Tibial nerve (tissue), 4 donors: ENCODE data around the gene STX7. TPM values are rescaled to one million over a fixed set of nuclear protein-coding genes. Genes with fewer than 3 reads are reported as not detected.

Source experiments
- DNase-seq, 2 donors: peaks; one replicate each; pipeline ENCODE4 v3.0.0-alpha.2; 2019; ENCODE audit warnings: low spot score in 2 of 2
- H3K27ac ChIP-seq, 4 donors: fragments of 200-600 bp; sonication (generic) in 3 of 4; one replicate each; pipeline ENCODE4 v1.5.1; 2017 to 2019; ENCODE audit warnings: mild to moderate bottlenecking in 1 of 4
- H3K27me3 ChIP-seq, 2 donors: fragments of 200-600 bp; sonication (generic) in 1 of 2; one replicate each; pipeline versions ENCODE4 v1.5.1 to v1.6.0; 2017 to 2019
- H3K36me3 ChIP-seq, 3 donors: fragments of 200-600 bp; sonication (generic); one replicate each; pipeline ENCODE4 v1.5.1; 2018 to 2019
- H3K4me1 ChIP-seq, 4 donors: fragments of 200-600 bp; sonication (generic) in 3 of 4; one replicate each; pipeline ENCODE4 v1.5.1; 2017 to 2019
- H3K4me3 ChIP-seq, 4 donors: fragments of 200-600 bp; sonication (generic) in 3 of 4; one replicate each; pipeline ENCODE4 v1.5.1; 2017 to 2019; ENCODE audit warnings: mild to moderate bottlenecking in 1 of 4, moderate library complexity in 1 of 4
- H3K9me3 ChIP-seq, 4 donors: fragments of 200-600 bp; sonication (generic) in 3 of 4; one replicate each; pipeline ENCODE4 v1.5.1; 2017 to 2019
- EP300 ChIP-seq, 2 donors: sonication (generic); formaldehyde crosslinking; IDR thresholded peaks; one replicate each; pipeline ENCODE4 v1.6.1; 2017; ENCODE audit warnings: antibody characterized with exemption in 2 of 2, mild to moderate bottlenecking in 1 of 2
- POLR2A ChIP-seq, 2 donors: fragments of 450-650 bp; IDR thresholded peaks; one replicate each; pipeline ENCODE4 v1.6.1; 2017; ENCODE audit warnings: antibody characterized with exemption in 2 of 2, mild to moderate bottlenecking in 2 of 2, moderate library complexity in 2 of 2
- WGBS, 2 donors: methylation state at CpG; one replicate each; pipeline ENCODE4 v1.1.5; 2018; 5-methylcytosine and 5-hydroxymethylcytosine counted together
- total RNA-seq, 4 donors: library from RNA; depleted of rRNA; stranded (reverse); fragments of >200 nt; gene quantifications; one replicate each; pipeline ENCODE4 v1.1.0, GENCODE V29; 2016
- TF ChIP-seq, protein P1 (sequence below), 5 experiments: fragments of 200-600 bp in 3 of 5; fragments of 450-650 bp in 2 of 5; sonication (generic) in 3 of 5; IDR thresholded peaks; one replicate each; pipeline ENCODE4 v1.5.1; 2016 to 2019; ENCODE audit warnings: antibody characterized with exemption in 5 of 5, mild to moderate bottlenecking in 3 of 5, moderate library complexity in 2 of 5

Gene STX7
- total RNA-seq, 4 donors from 2014 or later = 53.4 to 92.0 (median 65.6) TPM

DNA sequence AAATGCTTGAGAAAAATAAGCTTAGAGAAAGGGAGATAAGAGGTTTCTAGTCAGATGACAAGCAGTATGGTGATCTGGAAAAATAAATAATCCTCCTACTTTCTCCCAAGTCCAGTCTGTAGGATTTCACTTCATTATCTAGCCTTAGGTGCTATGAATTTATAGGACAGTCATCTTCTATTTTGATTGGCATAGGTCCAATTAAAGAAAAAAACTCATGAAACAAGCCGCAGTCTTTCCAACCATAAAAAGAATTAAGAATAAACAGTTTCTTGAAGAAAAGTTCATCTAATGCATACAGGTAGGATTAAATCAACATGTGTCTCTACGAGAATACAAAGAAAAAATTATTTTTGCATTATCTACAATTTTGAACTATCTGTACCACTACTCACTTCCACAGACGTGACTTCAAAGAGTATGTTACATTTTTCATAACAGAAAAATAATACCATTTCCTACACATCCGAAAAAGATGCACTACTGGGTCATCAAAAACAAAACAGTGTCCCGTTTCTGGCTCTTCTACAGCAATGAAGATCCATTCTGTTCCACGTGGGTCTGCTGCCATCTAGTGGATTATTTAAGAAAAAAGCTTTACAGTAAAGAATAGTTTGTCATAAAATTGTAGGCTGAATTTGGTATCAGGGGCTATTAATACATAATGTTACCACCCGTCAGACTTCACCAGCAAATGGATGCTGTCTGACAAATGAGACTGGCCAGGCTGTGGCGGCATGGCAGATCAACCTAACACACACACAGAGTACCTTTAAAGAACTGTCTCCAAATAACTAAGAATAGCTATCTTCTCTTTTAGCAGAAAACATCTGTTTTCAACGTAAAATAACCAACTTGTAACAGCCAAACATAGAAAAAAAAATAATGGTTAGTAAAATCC lies 28.9 kb downstream of the STX7 start:
- Histone ChIP-seq H3K36me3 (peaks cover 0 to 11% (median 0%) of the 10 kb centered on the region in 3 donors), H3K27ac (no peak overlapping the region), H3K4me3 (no peak overlapping the region), H3K27me3 (no peaks in the 10 kb centered on the region), H3K9me3 (no peaks in the 10 kb centered on the region), H3K4me1 (peaks cover 0 to 54% (median 5%) of the 10 kb centered on the region in 4 donors)
- TF ChIP-seq, protein P1, sequence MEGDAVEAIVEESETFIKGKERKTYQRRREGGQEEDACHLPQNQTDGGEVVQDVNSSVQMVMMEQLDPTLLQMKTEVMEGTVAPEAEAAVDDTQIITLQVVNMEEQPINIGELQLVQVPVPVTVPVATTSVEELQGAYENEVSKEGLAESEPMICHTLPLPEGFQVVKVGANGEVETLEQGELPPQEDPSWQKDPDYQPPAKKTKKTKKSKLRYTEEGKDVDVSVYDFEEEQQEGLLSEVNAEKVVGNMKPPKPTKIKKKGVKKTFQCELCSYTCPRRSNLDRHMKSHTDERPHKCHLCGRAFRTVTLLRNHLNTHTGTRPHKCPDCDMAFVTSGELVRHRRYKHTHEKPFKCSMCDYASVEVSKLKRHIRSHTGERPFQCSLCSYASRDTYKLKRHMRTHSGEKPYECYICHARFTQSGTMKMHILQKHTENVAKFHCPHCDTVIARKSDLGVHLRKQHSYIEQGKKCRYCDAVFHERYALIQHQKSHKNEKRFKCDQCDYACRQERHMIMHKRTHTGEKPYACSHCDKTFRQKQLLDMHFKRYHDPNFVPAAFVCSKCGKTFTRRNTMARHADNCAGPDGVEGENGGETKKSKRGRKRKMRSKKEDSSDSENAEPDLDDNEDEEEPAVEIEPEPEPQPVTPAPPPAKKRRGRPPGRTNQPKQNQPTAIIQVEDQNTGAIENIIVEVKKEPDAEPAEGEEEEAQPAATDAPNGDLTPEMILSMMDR (IDR thresholded peaks at IDR 0.05) = peak; percentile 54 to 86 (median 72)
- TF ChIP-seq EP300 (IDR thresholded peaks at IDR 0.05) (no peak), POLR2A (IDR thresholded peaks at IDR 0.05) (no peak)
- peak in 1 of 2 donors; percentile 43 for DNase-seq
- 25 to 26% methylated on average over 9 of the region's 9 CpGs for WGBS, 2 donors

- H3K4me3 ChIP-seq = no peak overlapping the region
- H3K9me3 ChIP-seq = no peaks in the 10 kb centered on the region
- H3K4me1 ChIP-seq = peaks cover 0 to 65% (median 5%) of the 10 kb centered on the region in 4 donors
- H3K27me3 ChIP-seq = no peaks in the 10 kb centered on the region
- TF ChIP-seq POLR2A (IDR thresholded peaks at IDR 0.05) = no peak
- TF ChIP-seq, protein P1 (IDR thresholded peaks at IDR 0.05) = no peak
- TF ChIP-seq EP300 (IDR thresholded peaks at IDR 0.05) = no peak
- WGBS, 2 donors = 66 to 71% methylated on average over 2 of the region's 2 CpGs
- H3K27ac ChIP-seq = no peak overlapping the region
- DNase-seq = no peak
- H3K36me3 ChIP-seq = peaks cover 0 to 11% (median 0%) of the 10 kb centered on the region in 3 donors
Observed at GRCh38 chr6:132482581-132482980, 30.3 kb downstream of the STX7 start.

- Histone ChIP-seq H3K27ac (no peak overlapping the region), H3K27me3 (no peaks in the 10 kb centered on the region), H3K4me3 (no peak overlapping the region), H3K9me3 (no peaks in the 10 kb centered on the region), H3K36me3 (no peaks in the 10 kb centered on the region), H3K4me1 (peaks cover 0 to 77% (median 5%) of the 10 kb centered on the region in 4 donors)
- TF ChIP-seq, protein P1 (IDR thresholded peaks at IDR 0.05) = no peak
- TF ChIP-seq POLR2A (IDR thresholded peaks at IDR 0.05) (no peak), EP300 (IDR thresholded peaks at IDR 0.05) (no peak)
- no peak for DNase-seq
Observed at GRCh38 chr6:132481189-132481588, 31.7 kb downstream of the STX7 start.

DNA sequence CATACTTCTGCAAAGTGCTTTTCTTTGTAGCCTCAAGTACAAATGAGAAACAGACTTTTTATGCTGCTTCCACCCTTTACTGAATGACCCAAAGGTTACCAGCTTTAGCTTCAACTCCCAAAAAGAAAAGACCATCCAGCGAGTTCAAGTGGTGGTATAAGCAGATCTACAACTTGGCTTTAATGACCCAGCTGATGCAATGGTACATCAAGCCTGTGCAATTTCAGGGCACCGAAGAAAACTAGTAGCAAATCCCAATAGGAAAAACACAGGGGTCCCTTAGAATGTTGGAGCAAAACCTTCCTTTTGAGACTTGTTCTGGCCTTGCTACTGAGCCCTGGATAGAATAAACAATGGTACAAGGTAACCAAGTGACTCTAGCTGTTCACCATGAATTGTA lies 33.8 kb downstream of the STX7 start:
- WGBS, 2 donors = 63 to 81% methylated on average over 2 of the region's 2 CpGs
- no peaks in the 10 kb centered on the region for H3K27me3 ChIP-seq
- no peak for TF ChIP-seq EP300 (IDR thresholded peaks at IDR 0.05)
- TF ChIP-seq, protein P1 (IDR thresholded peaks at IDR 0.05) = no peak
- TF ChIP-seq POLR2A (IDR thresholded peaks at IDR 0.05) = no peak
- peaks cover 0 to 74% (median 5%) of the 10 kb centered on the region in 4 donors for H3K4me1 ChIP-seq
- no peak overlapping the region for H3K27ac ChIP-seq
- H3K4me3 ChIP-seq = no peak overlapping the region
- no peaks in the 10 kb centered on the region for H3K36me3 ChIP-seq
- no peaks in the 10 kb centered on the region for H3K9me3 ChIP-seq
- no peak for DNase-seq

GRCh38 chr6:132478674-132479073 lies 34.2 kb downstream of the STX7 start:
- 90 to 92% methylated on average over 5 of the region's 5 CpGs for WGBS, 2 donors
- H3K27me3 ChIP-seq = no peaks in the 10 kb centered on the region
- TF ChIP-seq, protein P1 (IDR thresholded peaks at IDR 0.05) = no peak
- TF ChIP-seq EP300 (IDR thresholded peaks at IDR 0.05) (no peak), POLR2A (IDR thresholded peaks at IDR 0.05) (no peak)
- H3K27ac ChIP-seq = no peak overlapping the region
- no peaks in the 10 kb centered on the region for H3K9me3 ChIP-seq
- no peak overlapping the region for H3K4me3 ChIP-seq
- H3K4me1 ChIP-seq = peaks cover 0 to 69% (median 2%) of the 10 kb centered on the region in 4 donors
- DNase-seq = no peak
- no peaks in the 10 kb centered on the region for H3K36me3 ChIP-seq
